Keratinocyte (primary cell): ENCODE results near the gene GLT6D1. TPM values are rescaled to one million over a fixed set of nuclear protein-coding genes. Genes with fewer than 3 reads are reported as not detected.

Experiments
- DNase-seq: peaks from one replicate; pipeline ENCODE4 v3.0.0-alpha.2; 2011; ENCODE audit warnings: low read depth, missing footprints, low spot score
- FAIRE-seq: peaks from 2 replicates; lab custom pipeline; 2011; peaks lifted over from hg19 to GRCh38; lab: Jason Lieb, UNC
- H2AFZ ChIP-seq: 2 replicates; pipeline ENCODE4 v1.6.0; 2012; ENCODE audit warnings: low read length, control low read depth, inconsistent platforms; ENCODE audit not compliant: control insufficient read depth
- H3K27ac ChIP-seq: 2 replicates; pipeline ENCODE4 v1.5.1; 2011; ENCODE audit warnings: low read length; ENCODE audit not compliant: control insufficient read depth, insufficient read depth
- H3K27me3 ChIP-seq: 3 replicates; pipeline ENCODE4 v1.6.0; 2011; ENCODE audit warnings: low read length; ENCODE audit not compliant: control insufficient read depth, insufficient read depth; ENCODE audit errors: extremely low read depth
- H3K36me3 ChIP-seq, 2 experiments: 2 replicates in 1 of 2; 3 replicates in 1 of 2; pipeline ENCODE4 v1.5.1; 2011; ENCODE audit warnings: low read length in 2 of 2, mild to moderate bottlenecking in 1 of 2; ENCODE audit not compliant: control insufficient read depth in 2 of 2, insufficient read depth in 2 of 2; ENCODE audit errors: extremely low read depth in 1 of 2
- H3K4me1 ChIP-seq: 3 replicates; pipeline ENCODE4 v1.5.1; 2011; ENCODE audit warnings: low read length; ENCODE audit not compliant: control insufficient read depth, insufficient read depth; ENCODE audit errors: extremely low read depth
- H3K4me2 ChIP-seq: 3 replicates; pipeline ENCODE4 v1.6.0; 2011; ENCODE audit warnings: low read depth, low read length; ENCODE audit not compliant: control insufficient read depth, insufficient read depth; ENCODE audit errors: extremely low read depth
- H3K4me3 ChIP-seq, 3 experiments: fragments of 200-600 bp in 1 of 3; sonication (generic) in 1 of 3; 2 replicates in 2 of 3; 3 replicates in 1 of 3; pipeline ENCODE4 v1.5.1; 2011 to 2016; ENCODE audit warnings: low read length in 3 of 3, mild to moderate bottlenecking in 3 of 3, control low read depth in 2 of 3, inconsistent platforms in 1 of 3, low read depth in 1 of 3, mixed read lengths in 1 of 3, mixed run types in 1 of 3, moderate library complexity in 1 of 3; ENCODE audit not compliant: control insufficient read depth in 2 of 3, insufficient read depth in 2 of 3; ENCODE audit errors: extremely low read depth in 1 of 3
- H3K79me2 ChIP-seq: 2 replicates; pipeline ENCODE4 v1.6.0; 2012; ENCODE audit warnings: low read length; ENCODE audit not compliant: control insufficient read depth, insufficient read depth
- H3K9ac ChIP-seq: 3 replicates; pipeline ENCODE4 v1.6.0; 2011; ENCODE audit warnings: low read length; ENCODE audit not compliant: control insufficient read depth, insufficient read depth; ENCODE audit errors: extremely low read depth
- H3K9me1 ChIP-seq: 3 replicates; pipeline ENCODE4 v1.6.0; 2011; ENCODE audit warnings: low read length; ENCODE audit not compliant: control insufficient read depth, insufficient read depth; ENCODE audit errors: extremely low read depth
- H3K9me3 ChIP-seq: 2 replicates; pipeline ENCODE4 v1.5.1; 2012; ENCODE audit warnings: low read depth, low read length; ENCODE audit not compliant: control insufficient read depth
- H4K20me1 ChIP-seq: 3 replicates; pipeline ENCODE4 v1.6.0; 2011; ENCODE audit warnings: low read length; ENCODE audit not compliant: control insufficient read depth, insufficient read depth; ENCODE audit errors: extremely low read depth
- EZH2 ChIP-seq: IDR thresholded peaks from one replicate; pipeline ENCODE4 v1.6.1; 2012; ENCODE audit warnings: inconsistent platforms, mild to moderate bottlenecking, low read length, moderate library complexity
- dilution Hi-C: fragments of 300-500 bp; cut with MboI; formaldehyde crosslinking; loops from one replicate; pipeline ENCODE4 v1.7.0; 2020; ENCODE audit warnings: low sequenced_read_pairs; ENCODE audit not compliant: extremely low pct_ligation_motif_present
- polyA plus RNA-seq, 5 experiments: library from polyadenylated mRNA; depleted of rRNA in 3 of 5; stranded (reverse) in 3 of 5; stranded (forward) in 1 of 5; unstranded in 1 of 5; fragments of >200 nt; gene quantifications; 1 replicate in 1 of 5; 2 replicates in 3 of 5; 3 replicates in 1 of 5; pipeline versions ENCODE4 v1.2.1 to v1.2.3, GENCODE V29; 2011 to 2012; ENCODE audit warnings: missing spikeins in 2 of 5, low read depth in 1 of 5, low replicate concordance in 1 of 5
- TF ChIP-seq, protein P1 (sequence below), 3 experiments: IDR thresholded peaks in 1 of 3; conservative IDR thresholded peaks in 1 of 3; optimal IDR thresholded peaks in 1 of 3; 2 replicates in 2 of 3; 3 replicates in 1 of 3; pipeline versions ENCODE3 to v1.5.1; 2011; ENCODE audit warnings: low read length in 3 of 3, mild to moderate bottlenecking in 3 of 3, moderate library complexity in 2 of 3, control low read depth in 1 of 3, inconsistent platforms in 1 of 3; ENCODE audit not compliant: insufficient read depth in 2 of 3; ENCODE audit errors: extremely low read depth in 1 of 3

GLT6D1 gene
- polyA plus RNA-seq, 1 donor (not counting 4 experiments of a cell fraction or from before 2014, with no cell fraction given), result not detected

DNA sequence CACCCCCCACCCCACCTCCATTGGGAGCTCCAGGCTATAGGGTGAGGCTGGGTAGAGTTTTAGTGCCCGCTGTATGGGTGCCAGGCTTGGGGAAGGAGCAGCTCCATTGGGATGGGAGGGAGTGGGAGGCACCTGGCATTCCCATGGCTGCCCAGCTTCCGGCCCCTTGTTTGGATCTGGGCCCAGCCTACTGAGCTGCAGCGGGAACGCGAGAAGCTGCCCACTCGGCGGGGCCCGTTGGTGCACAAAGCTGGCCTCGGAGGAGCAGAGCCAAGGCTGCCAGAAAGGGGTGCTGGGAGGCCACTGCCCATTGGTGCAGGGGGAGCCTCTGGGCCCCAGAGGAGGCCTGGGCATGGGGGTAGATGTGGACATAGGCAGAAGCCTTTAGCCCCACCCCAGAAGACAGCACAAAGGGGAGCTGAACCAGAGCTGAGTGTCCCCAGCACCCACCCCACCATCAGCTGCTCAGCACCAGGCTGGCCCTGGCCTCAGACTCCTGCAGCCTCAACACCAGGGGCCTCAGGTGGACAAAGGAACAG, 28.2 kb upstream of the GLT6D1 start:
- Histone ChIP-seq H3K79me2 (no peaks in the 10 kb centered on the region), H3K9me1 (no peaks in the 10 kb centered on the region), H3K27me3 (no peaks in the 10 kb centered on the region), H3K36me3 (no peaks in the 10 kb centered on the region), H3K9ac (no peak overlapping the region), H3K9me3 (no peaks in the 10 kb centered on the region), H2AFZ (no peak overlapping the region), H3K4me3 (no peak overlapping the region), H3K4me1 (no peaks in the 10 kb centered on the region), H3K27ac (no peak overlapping the region), H3K4me2 (no peak overlapping the region), H4K20me1 (no peaks in the 10 kb centered on the region)
- FAIRE-seq (no peak), DNase-seq (no peak)
- dilution Hi-C loops, result no loop called here
- no peak for TF ChIP-seq EZH2
- TF ChIP-seq, protein P1, sequence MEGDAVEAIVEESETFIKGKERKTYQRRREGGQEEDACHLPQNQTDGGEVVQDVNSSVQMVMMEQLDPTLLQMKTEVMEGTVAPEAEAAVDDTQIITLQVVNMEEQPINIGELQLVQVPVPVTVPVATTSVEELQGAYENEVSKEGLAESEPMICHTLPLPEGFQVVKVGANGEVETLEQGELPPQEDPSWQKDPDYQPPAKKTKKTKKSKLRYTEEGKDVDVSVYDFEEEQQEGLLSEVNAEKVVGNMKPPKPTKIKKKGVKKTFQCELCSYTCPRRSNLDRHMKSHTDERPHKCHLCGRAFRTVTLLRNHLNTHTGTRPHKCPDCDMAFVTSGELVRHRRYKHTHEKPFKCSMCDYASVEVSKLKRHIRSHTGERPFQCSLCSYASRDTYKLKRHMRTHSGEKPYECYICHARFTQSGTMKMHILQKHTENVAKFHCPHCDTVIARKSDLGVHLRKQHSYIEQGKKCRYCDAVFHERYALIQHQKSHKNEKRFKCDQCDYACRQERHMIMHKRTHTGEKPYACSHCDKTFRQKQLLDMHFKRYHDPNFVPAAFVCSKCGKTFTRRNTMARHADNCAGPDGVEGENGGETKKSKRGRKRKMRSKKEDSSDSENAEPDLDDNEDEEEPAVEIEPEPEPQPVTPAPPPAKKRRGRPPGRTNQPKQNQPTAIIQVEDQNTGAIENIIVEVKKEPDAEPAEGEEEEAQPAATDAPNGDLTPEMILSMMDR (optimal IDR thresholded peaks at IDR 0.05 in 1 of 3, IDR thresholded peaks at IDR 0.05 in 1 of 3, conservative IDR thresholded peaks at IDR 0.05 in 1 of 3; ENCODE audit: extremely low read depth in 1 of 3, insufficient read depth in 2 of 3, low read length in 3 of 3), result no peak

GRCh38 chr9:135666534-135667462, 27.5 kb upstream of the GLT6D1 start:
- DNase-seq, result no peak
- no peaks in the 10 kb centered on the region for H3K9me3 ChIP-seq
- no peak overlapping the region for H3K27ac ChIP-seq
- H3K9ac ChIP-seq, result no peak overlapping the region
- H3K4me2 ChIP-seq, result no peak overlapping the region
- H3K4me1 ChIP-seq, result no peaks in the 10 kb centered on the region
- no peaks in the 10 kb centered on the region for H3K79me2 ChIP-seq
- H3K9me1 ChIP-seq, result no peaks in the 10 kb centered on the region
- FAIRE-seq, result no peak
- no peak overlapping the region for H3K4me3 ChIP-seq
- no peak overlapping the region for H2AFZ ChIP-seq
- no peak for TF ChIP-seq EZH2
- TF ChIP-seq, protein P1 (optimal IDR thresholded peaks at IDR 0.05 in 1 of 3, IDR thresholded peaks at IDR 0.05 in 1 of 3, conservative IDR thresholded peaks at IDR 0.05 in 1 of 3; ENCODE audit: extremely low read depth in 1 of 3, insufficient read depth in 2 of 3, low read length in 3 of 3), result no peak
- H3K36me3 ChIP-seq, result no peaks in the 10 kb centered on the region
- no peaks in the 10 kb centered on the region for H3K27me3 ChIP-seq
- no peaks in the 10 kb centered on the region for H4K20me1 ChIP-seq
- dilution Hi-C loops, result no loop called here
